ENCODE results near the gene KRT25.

DNA sequence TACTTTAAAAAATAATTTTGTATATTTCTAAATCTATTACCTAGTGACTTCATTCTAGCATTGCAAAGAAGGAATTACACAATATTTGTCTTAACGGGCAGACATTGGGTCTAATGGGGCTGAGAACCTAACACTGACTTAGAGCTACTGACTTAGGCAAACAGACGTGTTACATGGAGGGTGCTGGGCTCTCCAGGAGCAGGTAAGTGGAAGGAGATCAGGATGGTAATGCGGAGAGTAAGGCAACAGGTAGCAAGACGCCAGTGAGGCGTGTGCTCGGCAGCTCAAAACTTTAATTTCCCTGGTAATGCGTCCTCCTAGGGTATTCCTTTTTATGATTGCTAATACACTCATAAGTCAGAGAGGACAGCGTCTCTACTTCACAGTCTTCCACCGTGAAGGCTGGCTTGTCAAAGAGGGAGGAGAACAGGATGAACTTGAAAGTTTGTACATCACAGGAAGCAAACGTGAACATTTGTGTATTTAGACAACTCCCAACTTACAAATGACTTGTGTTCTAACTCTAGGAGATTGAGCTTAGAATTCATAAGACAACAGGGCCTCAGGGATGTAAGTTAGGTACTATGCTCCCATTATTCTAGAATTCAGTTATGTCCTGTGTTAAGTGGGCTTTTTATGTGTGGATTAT is 40.0 kb upstream of the KRT25 start:
- TF ChIP-seq, protein P1, sequence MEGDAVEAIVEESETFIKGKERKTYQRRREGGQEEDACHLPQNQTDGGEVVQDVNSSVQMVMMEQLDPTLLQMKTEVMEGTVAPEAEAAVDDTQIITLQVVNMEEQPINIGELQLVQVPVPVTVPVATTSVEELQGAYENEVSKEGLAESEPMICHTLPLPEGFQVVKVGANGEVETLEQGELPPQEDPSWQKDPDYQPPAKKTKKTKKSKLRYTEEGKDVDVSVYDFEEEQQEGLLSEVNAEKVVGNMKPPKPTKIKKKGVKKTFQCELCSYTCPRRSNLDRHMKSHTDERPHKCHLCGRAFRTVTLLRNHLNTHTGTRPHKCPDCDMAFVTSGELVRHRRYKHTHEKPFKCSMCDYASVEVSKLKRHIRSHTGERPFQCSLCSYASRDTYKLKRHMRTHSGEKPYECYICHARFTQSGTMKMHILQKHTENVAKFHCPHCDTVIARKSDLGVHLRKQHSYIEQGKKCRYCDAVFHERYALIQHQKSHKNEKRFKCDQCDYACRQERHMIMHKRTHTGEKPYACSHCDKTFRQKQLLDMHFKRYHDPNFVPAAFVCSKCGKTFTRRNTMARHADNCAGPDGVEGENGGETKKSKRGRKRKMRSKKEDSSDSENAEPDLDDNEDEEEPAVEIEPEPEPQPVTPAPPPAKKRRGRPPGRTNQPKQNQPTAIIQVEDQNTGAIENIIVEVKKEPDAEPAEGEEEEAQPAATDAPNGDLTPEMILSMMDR (IDR thresholded peaks at IDR 0.05 in 4 of 5, conservative IDR thresholded peaks at IDR 0.05 in 1 of 5): no peak
- no peak for TF ChIP-seq POLR2A (IDR thresholded peaks at IDR 0.05)

All from gastrocnemius medialis (tissue), 4 donors.